GM23338 (cell line): Measurements from ENCODE around the gene RGPD8.

Experiments used
- CTCF ChIP-seq, 2 experiments: fragments of 200-600 bp in 1 of 2; sonication (generic) in 1 of 2; conservative IDR thresholded peaks; 2 replicates each; pipeline versions ENCODE4 v1.5.1 to v1.6.1; 2016 to 2017; ENCODE audit warnings: antibody characterized with exemption in 2 of 2, low read depth in 2 of 2, mild to moderate bottlenecking in 2 of 2, moderate library complexity in 1 of 2
- ETS1 ChIP-seq: IDR thresholded peaks from 2 replicates; pipeline ENCODE4 v1.6.1; 2016; ENCODE audit warnings: antibody characterized with exemption
- EZH2 ChIP-seq: fragments of 200-600 bp; sonication (generic); IDR thresholded peaks from one replicate; pipeline ENCODE4 v1.8.0; 2017; ENCODE audit warnings: antibody characterized with exemption, mild to moderate bottlenecking, low read depth; ENCODE audit not compliant: unreplicated experiment
- POLR2AphosphoS5 ChIP-seq: IDR thresholded peaks from 2 replicates; pipeline ENCODE4 v1.6.1; 2016; ENCODE audit warnings: antibody characterized with exemption, low read depth
- REST ChIP-seq: IDR thresholded peaks from one replicate; pipeline ENCODE4 v1.6.1; 2018; ENCODE audit warnings: antibody characterized with exemption; ENCODE audit not compliant: unreplicated experiment

GRCh38 chr2:112449854-112450253, 16.4 kb upstream of the RGPD8 start:
- TF ChIP-seq CTCF (conservative IDR thresholded peaks at IDR 0.05; ENCODE audit: low read depth in 2 of 2), result no peak
- TF ChIP-seq POLR2AphosphoS5, result no peak
- no peak for TF ChIP-seq EZH2
- TF ChIP-seq REST, result no peak
- no peak for TF ChIP-seq ETS1
